RCC 7860 (cell line): ENCODE measurements around the gene DDC.
"Not testable (repeated sequence)": the region's sequence is repeated elsewhere in the genome, so short reads cannot be mapped to it uniquely, and the experiment has no call there.

Experiments used
- DNase-seq: peaks from one replicate; pipeline ENCODE4 v3.0.0-alpha.2; 2015; ENCODE audit warnings: low spot score
- FAIRE-seq: peaks from 2 replicates; lab custom pipeline; 2012; peaks lifted over from hg19 to GRCh38; lab: Jason Lieb, UNC

The DDC gene

GRCh38 chr7:50590535-50590934 lies 25.3 kb upstream of the DDC start:
- FAIRE-seq (no peak), DNase-seq (no peak)

- FAIRE-seq: no peak
- DNase-seq: no peak
These were observed 24.2 kb upstream of the DDC start for GRCh38 chr7:50589364-50589763.

GRCh38 chr7:50588937-50589336 lies 23.7 kb upstream of the DDC start:
- DNase-seq: no peak
- no peak for FAIRE-seq

DNA sequence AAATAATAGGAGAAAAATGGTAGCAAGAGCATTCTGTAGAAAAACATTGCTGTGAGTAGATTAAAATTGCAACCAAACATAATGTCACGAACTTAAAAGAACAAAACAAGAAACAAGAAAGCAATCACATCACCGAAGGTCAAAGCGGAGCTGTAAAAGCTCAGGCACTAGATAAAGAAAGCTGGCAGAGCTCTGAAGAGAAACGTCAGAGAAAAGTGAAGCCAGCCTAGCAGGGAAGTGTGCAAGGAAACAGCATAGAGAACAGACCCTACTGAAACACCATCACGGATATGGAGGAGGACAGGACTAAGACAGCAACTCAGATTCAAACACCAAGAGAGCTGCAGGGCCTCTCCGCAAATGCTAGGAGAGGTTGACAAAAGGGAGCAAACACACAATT lies 22.5 kb upstream of the DDC start:
- DNase-seq (no peak), FAIRE-seq (no peak)

DNA sequence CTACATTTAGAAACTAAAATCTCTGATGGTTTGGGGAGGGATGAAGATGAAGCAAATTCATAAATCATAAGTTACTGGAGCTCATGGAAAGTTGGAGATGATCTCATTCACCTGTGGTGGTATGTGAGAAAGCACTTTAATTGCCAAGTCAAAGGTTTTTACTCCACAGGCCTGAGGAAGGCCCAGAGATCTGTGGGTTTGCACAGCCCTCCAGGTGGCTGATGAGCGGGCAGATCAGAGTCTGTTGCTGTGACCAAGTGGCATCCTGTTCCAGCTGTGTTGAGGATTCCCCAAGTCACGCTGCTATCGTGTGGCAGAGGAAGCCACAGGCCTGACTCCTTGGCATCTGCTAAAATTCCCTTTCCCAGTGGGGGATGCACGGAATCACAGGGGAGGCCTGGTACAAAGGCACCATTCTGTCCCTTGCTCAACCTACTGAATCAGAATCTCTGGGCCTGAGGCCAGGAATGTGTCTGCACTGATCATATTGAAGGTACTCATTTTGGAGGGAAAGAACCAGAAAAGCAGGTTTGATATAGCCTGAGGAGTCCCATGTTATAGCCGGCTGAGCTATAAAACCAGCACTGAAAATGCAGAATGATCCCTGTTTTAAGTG lies 19.7 kb upstream of the DDC start:
- no peak for FAIRE-seq
- DNase-seq: peak; percentile 57

DNA sequence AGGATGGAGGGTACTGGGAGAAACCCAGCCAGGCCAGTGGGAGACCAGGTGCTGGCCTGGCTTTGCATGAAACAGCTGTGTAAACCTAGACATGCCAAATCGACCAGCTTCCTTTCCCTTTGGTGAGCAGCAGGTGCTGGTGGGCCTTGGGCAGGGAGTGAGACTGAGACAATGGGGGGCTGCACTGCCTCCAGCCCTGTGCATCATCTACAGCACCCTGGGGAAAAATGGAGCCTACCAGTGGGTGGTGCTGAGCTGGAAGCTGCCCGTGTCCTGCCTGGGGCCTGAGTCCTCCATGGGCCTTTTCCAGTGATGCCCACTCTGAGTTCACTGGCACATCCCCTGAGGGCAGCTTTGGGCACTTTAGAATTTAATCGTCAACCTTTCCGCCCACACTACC lies 19.2 kb upstream of the DDC start:
- DNase-seq (no peak), FAIRE-seq (no peak)

GRCh38 chr7:50583295-50583694 lies 18.1 kb upstream of the DDC start:
- not testable (repeated sequence) for FAIRE-seq, DNase-seq

DNA sequence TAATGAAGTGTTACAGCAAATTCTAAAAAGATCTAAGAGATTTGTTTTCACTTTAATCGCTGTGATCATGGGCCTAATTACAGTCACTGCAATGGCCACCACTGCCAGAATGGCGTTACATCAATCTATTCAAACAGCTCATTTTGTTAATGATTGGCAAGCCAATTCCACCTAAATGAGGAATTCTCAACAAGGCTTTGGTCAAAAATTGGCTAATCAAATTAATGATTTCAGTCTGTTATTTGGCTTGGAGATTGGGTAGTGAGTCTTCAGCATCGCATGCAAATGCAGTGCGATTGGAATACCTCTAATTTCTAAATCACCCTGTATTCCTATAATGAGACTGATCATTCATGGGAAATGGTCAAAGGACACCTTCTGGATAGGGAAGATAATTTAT lies 17.1 kb upstream of the DDC start:
- not testable (repeated sequence) for DNase-seq, FAIRE-seq

DNA sequence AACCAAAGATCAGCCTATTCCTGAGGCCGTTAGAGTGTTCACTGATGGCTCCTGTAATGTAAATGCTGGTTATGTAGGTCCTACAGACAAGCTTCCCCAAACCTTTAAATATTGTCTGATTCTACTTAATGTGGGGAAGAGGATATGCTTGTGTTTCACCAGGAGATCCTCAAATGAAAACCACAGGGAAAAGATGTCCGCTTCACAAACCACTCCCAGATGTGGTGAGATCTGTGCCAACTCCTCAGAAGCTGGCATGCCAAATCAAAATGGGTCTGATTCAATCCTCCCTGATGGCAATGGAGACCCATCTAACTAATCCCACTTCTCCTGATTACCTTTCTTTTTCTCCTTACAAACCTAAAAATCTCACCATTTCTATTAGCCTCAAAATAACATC lies 15.5 kb upstream of the DDC start:
- not testable (repeated sequence) for FAIRE-seq, DNase-seq

GRCh38 chr7:50580057-50580456 lies 14.9 kb upstream of the DDC start:
- FAIRE-seq (no peak), DNase-seq (no peak)

DNA sequence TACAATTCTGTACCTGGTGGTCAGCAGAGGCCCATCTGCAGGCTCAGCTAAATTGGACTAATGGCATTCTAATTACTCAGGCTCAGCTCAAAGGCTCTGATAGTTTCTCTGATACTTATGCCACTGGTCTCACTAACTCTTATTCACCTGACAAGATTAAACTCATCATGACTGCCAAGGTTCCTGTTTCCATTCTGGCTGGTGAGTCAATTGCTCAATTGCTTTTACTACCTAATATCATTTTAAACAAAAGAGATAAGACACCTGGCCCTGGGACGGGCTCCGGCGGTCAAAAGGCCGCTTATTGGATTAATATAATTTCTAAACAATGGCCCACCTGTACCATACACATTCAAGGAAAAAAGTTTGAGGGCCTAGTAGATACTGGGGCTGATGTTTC lies 12.9 kb upstream of the DDC start:
- not testable (repeated sequence) for DNase-seq, FAIRE-seq

GRCh38 chr7:50577569-50577968 lies 12.4 kb upstream of the DDC start:
- DNase-seq (no peak), FAIRE-seq (no peak)

DNA sequence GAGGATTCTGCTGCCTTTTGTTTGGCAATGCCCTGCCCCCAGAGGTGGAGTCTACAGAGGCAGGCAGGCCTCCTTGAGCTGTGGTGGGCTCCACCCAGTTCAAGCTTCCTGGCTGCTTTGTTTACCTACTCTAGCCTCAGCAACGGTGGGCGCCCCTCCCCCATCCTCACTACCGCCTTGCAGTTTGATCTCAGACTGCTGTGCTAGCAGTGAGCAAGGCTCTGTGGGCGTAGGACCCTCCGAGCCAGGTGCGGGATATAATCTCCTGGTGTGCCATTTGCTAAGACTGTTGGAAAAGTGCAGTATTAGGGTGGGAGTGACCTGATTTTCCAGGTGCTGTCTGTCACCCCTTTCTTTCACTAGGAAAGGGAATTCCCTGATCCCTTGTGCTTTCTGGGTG lies 11.2 kb upstream of the DDC start:
- FAIRE-seq, DNase-seq: not testable (repeated sequence)

- DNase-seq (no peak), FAIRE-seq (no peak)
These were observed 2.6 kb upstream of the DDC start for GRCh38 chr7:50567715-50568261.

- FAIRE-seq (no peak), DNase-seq (no peak)
These were observed 772 bp upstream of the DDC start for GRCh38 chr7:50565977-50566376.

DNA sequence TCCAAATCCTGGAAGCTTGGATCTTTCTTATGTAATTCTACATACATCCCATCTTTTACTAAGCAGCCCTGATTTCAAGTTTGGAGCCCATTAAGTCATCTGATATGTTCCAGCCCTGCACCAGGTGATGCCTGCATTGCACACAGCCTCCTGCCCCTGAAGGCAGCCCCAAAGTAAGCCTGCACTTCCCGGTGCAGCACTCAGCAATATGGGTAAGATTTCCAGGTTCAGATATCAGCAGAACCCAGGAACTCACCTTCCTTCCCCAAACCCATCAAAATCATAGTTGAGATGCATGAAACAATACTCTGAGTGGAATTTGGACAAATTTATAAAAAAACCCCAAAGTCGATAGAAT lies 333 bp upstream of the DDC start:
- no peak for DNase-seq
- no peak for FAIRE-seq

DNA sequence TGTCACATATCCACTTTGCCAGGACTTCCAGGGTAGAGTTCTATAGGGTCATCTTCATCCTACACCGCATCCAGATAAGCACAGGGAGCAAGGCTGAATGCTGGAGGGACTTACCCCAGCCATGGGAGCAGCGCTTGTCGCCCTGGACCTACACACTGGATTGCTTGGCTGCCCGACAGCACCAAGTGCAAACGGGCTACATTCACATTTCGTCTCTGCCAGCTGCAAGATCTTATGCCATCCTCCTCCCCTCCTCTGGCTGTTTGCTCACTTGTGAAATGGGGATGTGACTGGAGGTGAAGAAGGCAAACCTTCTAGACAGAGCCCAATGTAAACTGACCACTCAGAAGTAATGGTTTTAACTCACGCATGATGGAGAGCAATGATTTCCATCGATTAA lies 1.0 kb downstream of the DDC start:
- FAIRE-seq (no peak), DNase-seq (no peak)

GRCh38 chr7:50562136-50562535 lies 3.1 kb downstream of the DDC start:
- DNase-seq (no peak), FAIRE-seq (no peak)

GRCh38 chr7:50560865-50561351 lies 4.3 kb downstream of the DDC start:
- no peak for FAIRE-seq
- no peak for DNase-seq

- FAIRE-seq: no peak
- DNase-seq: no peak
These were observed 5.3 kb downstream of the DDC start for GRCh38 chr7:50559881-50560280.

GRCh38 chr7:50558294-50559053 lies 6.7 kb downstream of the DDC start:
- FAIRE-seq (peak; percentile 91), DNase-seq (peak; percentile 81)

DNA sequence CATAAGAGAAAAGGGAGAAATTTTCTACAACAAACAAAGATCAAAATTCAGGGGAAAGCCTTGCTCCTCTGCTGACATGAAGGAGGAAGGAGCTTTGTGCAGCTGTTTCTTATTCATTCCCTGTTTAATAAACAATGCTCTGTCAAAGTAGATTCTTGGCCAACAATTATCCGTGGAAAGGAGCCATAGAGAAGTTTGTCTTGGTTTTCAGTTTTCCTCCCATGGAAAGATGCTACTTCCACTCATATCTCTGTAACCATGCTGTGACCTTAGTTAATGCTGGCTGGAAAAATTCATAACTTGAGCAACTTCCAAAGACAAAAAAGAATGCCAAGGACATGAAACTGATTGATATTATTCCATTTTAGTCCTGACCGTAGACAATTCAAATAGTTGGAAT lies 8.1 kb downstream of the DDC start:
- FAIRE-seq (no peak), DNase-seq (no peak)
